ENCODE data around the gene ATP10A.

DNA sequence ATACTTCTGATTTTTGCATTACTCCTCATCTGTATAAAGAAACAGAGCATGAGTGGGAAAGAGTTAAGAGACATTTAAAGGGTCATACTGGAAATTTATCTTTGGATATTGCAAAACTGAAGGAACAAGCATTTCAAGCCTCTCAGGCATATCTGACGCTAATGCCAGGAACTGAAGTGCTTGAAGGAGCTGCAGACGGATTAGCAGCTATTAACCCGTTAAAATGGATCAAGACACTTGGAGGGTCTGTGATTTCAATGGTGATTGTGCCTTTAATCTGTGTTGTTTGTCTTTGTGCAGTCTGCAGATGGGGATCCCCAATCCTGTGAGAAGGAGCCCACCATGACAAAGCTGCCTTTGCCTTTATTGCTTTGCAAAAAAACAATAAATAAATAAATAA, 221.8 kb downstream of the ATP10A start:
- TF ChIP-seq SIN3A (IDR thresholded peaks at IDR 0.05; ENCODE audit: low read depth) (no peak), JUND (IDR thresholded peaks at IDR 0.05) (no peak)
- TF ChIP-seq, protein P1, sequence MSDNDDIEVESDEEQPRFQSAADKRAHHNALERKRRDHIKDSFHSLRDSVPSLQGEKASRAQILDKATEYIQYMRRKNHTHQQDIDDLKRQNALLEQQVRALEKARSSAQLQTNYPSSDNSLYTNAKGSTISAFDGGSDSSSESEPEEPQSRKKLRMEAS (IDR thresholded peaks at IDR 0.05), result no peak
